Measurements from ENCODE around the gene S100A1.
"Not testable (repeated sequence)": the region's sequence is repeated elsewhere in the genome, so short reads cannot be mapped to it uniquely, and the experiment has no call there.

Gene S100A1

GRCh38 chr1:153658400-153659174 lies 30.4 kb downstream of the S100A1 start, which contains the start of gene SNAPIN:
Gene SNAPIN, plus strand, starts transcription at chr1:153658703. Its CDS starts 41 bp downstream, at chr1:153658744.
- peak; percentile 84 for DNase-seq (ENCODE audit: low spot score)

GRCh38 chr1:153659175-153659534 lies 30.9 kb downstream of the S100A1 start:
- DNase-seq (ENCODE audit: low spot score): no peak

DNA sequence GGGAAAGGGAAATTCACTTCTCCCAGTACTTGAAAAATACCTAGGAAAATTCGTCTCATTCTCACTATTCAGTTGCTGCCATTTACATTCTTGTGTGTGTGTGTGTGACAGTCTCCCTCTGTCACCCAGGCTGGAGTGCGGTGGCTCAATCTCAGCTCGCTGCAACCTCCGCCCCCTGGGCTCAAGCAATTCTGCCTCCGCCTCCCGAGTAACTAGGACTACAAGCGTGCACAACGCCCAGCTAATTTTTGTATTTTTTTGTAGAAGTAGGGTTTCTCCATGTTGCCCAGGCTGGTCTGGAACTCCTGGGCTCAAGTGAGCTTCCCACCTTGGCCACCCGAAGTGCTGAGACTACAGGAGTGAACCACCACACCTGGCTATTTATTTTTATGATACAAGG lies 31.4 kb downstream of the S100A1 start:
- DNase-seq (ENCODE audit: low spot score): no peak

DNA sequence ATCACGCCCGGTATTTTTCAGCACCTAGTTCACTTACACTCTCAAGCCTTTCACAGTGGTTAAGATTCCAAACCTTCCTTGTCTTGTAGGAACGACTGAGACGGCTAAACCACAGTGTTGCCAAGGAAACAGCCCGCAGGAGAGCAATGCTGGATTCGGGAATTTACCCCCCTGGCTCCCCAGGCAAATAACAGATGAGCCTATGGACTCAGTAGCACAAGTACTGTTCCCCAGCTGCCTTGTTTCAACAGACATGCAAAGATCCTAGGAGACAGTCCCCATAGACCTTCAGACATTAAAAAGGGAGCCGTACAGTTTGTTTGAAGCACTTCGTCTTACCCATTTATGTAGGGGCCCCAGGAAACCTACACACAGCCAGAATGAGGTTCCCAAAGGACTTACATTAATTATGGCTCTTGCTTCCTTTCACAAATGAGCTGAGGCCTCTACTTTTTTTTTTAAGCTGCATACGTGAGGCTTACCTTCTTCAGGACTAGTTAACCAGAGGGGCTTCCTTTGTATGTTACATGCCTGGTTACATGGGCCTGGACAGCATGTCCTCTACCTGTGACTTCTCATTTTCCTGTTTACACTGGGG lies 33.0 kb downstream of the S100A1 start:
- no peak for DNase-seq (ENCODE audit: low spot score)

DNA sequence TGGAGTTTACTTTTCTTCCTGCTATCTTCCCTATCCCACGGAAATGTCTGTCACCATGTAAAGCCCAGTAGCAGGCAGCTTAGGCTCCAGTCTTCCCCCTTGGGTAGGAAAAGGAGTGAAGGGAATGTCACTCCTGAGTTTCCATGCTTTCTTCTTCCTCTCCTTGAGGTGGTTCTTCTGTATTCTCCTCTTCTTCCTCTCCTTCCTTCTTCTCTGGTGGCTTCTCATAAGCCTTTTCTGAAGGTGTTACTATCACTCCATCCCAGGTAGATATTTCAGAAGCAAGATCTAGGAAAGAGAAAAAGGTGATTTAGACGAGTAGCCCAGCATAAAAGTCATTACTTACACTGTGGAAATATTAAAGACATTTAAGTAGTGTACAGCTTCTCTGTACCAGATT lies 34.0 kb downstream of the S100A1 start:
- DNase-seq (ENCODE audit: low spot score): no peak

DNA sequence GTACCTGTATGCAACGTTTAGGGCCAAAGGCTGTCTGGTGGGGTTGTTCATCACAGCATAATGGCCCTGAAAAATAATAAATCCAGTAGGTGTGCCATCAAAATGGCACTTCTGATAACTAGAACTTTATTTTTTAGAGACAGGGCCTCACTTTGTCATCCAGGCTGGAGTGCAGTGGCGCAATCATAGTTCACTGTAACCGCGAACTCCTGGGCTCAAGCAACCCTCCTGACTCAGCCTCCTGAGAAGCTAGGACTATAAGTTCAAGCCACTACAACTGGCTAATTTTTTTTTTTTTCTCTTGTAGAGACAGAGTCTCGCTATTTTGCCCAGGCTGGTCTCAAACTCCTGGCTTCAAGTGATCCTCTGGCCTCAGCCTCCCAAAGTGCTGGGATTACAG lies 35.0 kb downstream of the S100A1 start:
- DNase-seq (ENCODE audit: low spot score): no peak

DNA sequence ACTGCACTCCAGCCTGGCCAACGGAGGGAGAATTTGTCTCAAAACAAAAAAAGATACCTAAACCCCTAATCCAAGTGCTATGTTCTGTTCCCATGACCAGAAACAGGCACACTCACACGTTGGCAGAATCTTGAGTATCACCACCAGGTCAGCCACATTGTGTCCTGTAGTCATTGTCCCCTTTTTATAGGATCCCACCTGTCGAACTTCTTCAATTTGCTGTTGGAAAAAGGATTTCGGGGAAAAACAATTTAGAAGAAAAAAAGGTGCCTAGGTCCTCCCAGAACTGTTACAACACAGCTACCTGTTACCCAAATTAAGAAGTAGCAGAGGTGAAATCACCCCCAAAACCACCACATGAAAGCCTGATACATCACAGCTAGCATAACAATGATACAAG lies 39.2 kb downstream of the S100A1 start:
- DNase-seq (ENCODE audit: low spot score): no peak

GRCh38 chr1:153668672-153669071 lies 40.4 kb downstream of the S100A1 start:
- DNase-seq (ENCODE audit: low spot score): not testable (repeated sequence)

DNA sequence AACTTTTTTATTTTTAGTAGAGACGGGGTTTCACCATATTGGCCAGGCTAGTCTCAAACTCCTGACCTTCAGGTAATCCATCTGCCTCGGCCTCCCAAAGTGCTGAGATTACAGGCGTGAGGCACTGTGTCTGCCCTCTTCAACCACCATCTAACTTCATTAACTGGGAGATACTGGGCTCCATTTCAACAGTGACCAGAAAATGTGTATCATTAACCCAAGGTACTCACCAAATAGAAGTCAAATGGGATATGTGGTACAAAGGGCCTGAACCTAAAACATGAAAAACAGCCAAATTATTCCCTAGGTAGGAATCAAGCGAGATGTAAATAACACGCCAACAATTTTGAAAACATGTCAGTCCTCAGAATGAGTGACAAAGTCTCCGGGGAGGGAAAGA lies 41.4 kb downstream of the S100A1 start:
- no peak for DNase-seq (ENCODE audit: low spot score)

DNA sequence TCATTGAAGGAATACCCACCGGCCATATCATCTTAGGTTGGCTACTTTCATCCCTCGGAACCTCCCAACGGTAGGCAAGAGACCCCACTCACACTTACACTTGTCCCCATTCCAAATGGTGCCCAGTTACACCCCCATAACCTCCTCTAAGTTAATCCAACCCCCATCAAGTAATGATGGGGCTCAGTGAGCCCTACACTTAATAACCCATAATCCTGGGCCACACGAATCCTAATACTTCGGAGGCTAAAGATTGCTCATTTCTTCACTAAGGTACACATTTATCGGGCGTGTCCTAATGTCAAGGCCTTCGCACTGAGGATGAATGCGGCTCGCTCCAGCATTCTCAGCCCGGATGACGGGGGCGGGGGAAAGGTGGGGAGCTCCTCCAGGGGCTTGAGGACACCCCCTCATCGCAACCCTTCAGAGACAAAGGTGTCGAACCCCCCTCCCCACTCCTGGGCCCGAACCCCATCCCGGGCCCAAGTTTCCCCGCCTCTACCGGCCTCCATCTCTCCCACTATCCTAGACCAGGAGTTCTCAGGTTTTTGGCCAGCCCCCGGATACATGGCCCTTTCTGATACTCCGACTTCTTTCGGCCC lies 42.1 kb downstream of the S100A1 start:
- DNase-seq (ENCODE audit: low spot score): no peak

GRCh38 chr1:153670859-153671627 lies 42.8 kb downstream of the S100A1 start, which contains the start of gene ILF2:
Gene ILF2, minus strand, starts transcription at chr1:153670993. Its CDS starts 71 bp downstream, at chr1:153670922.
- peak; percentile 100 for DNase-seq (ENCODE audit: low spot score)

DNA sequence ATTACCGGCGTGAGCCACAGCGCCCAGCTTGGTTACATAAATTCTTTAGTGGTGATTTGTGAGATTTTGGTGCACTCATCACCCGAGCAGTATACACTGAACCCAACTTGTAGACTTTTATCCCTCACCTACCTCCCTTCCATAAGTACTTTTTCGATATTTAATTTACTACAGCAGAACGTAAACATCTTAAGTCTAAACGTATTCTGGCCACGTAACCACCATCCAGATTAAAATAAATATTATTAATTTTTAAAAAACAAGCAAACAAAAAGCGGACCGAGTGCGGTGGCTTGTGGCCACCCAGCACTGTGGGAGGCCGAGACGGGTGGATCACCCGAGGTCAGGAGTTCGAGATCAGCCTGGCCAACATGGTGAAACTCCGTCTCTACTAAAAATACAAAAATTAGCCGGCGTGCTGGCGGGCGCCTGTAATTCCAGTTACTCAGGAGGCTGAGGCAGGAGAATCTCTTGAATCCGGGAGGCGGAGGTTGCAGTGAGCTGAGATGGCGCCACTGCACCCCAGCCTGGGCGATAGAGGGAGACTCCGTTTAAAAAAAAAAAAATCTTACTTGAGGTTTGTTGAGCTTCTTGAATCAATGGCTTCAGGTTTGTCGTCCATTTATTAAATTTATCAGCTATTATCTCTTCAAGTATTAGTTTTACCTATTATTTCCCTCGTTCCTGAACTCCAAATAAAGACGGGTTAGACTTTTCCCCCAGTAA lies 43.6 kb downstream of the S100A1 start:
- DNase-seq (ENCODE audit: low spot score): not testable (repeated sequence)

- DNase-seq (ENCODE audit: low spot score): no peak
Measured at GRCh38 chr1:153673511-153673910, 45.3 kb downstream of the S100A1 start.

GRCh38 chr1:153677718-153678518 lies 49.7 kb downstream of the S100A1 start:
- DNase-seq (ENCODE audit: low spot score): peak; percentile 25

GRCh38 chr1:153678519-153679336 lies 50.5 kb downstream of the S100A1 start, which contains the start of gene NPR1:
Gene NPR1, plus strand, starts transcription at chr1:153678688. Its CDS starts 421 bp downstream, at chr1:153679109.
- no peak for DNase-seq (ENCODE audit: low spot score)

- no peak for DNase-seq (ENCODE audit: low spot score)
Measured at GRCh38 chr1:153679337-153680119, 51.3 kb downstream of the S100A1 start.

DNA sequence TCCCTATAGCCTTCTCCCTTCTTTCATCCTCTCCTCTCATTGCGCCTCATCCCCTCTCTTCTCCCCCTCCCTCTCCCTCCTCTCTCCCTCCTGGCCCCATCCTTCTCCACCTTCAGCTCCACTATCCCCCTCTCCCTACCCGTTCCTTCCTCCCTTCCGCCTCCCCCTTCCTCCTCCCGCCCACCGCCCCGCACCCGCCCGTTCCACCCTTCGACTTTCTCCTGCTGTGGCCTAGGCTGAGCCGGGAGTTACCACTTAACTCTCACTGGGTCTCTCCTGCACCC lies 51.8 kb downstream of the S100A1 start:
- no peak for DNase-seq (ENCODE audit: low spot score)

Measured in pons (tissue), 1 donor.